Activated T-cell treated with anti-CD3 and anti-CD28 coated beads for 24 hours (primary cell): ENCODE results near the gene UVRAG.

Experiments used
- DNase-seq: peaks from one replicate; pipeline ENCODE4 v3.0.0-alpha.2; 2020; ENCODE audit warnings: low read depth

The UVRAG gene

DNA sequence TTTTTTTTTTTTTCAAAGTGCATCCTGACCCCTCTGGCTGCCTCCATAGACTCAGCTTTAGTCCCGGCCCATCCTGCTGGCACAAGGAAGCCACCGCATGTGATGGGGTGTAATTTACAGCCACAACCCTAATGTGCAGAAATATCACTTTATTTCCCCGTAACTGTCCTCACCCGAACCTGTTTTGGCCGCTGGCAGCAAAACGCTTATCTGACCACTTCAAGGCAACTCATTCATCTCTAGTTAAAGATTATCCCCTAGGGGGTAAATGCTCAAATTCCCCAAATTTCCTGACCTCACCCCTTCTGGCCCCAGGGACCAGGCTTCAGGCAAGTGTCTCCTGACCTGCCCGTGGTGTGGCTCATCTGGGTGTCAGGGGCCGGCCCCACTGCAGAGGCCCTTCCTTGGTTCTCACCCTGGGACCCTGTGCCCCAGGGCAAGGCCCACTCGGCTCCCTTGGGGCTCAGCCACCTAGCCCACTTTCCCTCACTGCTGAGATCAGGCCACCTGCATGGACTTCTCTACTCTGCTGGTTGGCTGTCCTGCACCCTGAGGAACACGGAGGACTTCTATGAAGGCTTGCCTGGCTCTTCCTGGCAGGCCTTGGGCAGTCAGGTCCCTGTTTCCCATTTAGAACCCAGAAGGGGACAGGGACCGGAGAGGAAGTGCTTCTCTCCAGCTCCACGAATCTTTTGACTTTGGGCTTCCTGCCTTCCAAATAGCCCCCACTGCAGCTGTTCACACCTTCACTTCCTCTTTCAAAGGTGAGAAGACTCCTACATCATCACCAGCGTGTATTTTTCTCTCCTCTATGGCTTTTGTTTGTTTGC lies 337.9 kb downstream of the UVRAG start:
- no peak for DNase-seq

DNA sequence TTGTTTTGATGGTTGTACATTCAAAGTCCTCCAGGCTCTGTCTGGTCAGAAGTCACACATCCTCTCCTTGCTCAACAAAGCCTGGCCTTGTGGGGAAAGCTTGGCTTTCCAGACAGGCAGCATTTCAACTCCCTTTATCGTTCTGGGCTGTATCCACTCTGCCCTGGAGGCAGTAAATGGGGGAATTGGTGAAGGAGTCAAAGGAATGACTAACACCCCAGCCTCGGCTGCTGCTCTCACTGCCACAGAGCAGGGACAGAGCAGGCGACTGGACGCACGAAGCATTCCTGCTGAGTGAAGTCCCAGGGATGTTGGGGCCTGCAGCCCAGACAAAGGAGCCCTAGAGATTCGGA lies 338.5 kb downstream of the UVRAG start:
- no peak for DNase-seq

DNA sequence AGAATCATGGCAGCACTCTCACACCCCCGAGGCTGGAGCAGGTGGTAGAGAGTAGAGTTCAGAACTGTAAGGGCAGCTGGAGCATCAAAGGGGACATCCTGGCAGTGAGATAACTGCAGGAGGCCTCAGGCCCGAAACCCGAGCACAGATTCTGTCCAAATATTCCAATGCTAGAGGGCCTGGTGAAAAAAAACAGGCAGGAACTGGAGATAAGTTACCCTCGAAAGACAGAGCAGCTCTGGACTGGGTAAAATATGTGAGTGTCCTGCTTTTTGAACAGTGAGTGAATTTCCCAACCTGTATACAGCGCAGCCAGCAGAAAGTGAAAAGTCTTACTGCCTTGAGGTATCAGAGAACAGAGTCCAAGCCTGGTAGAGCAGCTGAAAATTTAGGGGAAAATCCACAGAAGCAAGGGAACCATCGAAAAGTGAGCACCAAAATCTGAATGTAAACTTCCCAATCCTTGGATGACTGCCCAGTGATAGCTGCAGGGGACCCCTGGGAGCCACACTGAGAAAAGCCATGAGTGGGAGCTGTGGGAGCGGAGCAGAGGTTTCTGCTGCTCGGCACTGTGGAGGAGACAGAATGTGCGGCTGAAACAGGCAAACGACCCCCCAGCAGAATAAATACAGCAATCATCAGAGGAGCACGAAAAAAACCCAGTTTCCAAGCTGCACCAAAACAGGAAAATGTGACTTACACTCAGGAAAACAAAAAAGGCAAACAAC lies 340.7 kb downstream of the UVRAG start:
- no peak for DNase-seq

DNA sequence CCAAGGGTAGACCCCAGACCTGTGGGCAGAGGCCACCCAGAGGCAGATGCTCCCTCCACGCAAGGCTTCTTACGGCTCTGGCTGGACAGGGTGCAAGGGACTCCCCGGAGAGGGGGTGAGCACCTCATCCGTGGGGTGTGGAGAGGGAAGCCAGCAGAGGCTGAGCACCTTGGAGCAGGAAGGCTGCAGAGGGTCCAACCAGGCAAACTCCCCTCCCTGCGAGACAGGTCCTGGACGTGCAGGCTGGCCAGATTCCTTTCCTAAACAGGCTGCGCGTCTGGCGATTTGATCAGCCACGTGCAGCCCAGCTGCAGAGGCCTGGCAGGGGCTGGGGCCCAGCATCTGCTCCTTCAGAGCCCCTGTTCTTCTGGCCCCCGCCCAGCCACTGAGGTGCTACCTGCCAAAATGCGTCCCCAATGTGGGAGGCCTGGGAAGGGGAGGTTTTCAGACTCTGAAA lies 342.0 kb downstream of the UVRAG start:
- no peak for DNase-seq

DNA sequence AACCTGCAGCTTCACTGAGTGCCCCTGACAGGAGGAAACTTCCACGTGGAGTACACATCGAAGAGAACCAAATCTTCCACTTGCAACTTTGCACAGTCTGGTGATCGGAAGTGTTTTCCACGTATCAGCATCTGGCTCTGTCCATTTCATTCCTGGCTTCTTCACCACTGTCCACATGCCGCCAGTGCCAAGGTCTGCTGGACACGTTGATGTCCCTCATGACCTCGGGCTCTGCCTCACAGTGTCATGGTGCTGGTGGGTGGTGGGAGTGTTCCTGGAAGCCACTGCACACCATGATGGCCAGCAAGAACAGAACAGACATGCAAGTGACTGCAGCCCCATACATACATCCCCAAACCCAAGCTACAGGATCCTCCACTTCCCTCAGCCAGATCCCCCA lies 342.9 kb downstream of the UVRAG start:
- no peak for DNase-seq

DNA sequence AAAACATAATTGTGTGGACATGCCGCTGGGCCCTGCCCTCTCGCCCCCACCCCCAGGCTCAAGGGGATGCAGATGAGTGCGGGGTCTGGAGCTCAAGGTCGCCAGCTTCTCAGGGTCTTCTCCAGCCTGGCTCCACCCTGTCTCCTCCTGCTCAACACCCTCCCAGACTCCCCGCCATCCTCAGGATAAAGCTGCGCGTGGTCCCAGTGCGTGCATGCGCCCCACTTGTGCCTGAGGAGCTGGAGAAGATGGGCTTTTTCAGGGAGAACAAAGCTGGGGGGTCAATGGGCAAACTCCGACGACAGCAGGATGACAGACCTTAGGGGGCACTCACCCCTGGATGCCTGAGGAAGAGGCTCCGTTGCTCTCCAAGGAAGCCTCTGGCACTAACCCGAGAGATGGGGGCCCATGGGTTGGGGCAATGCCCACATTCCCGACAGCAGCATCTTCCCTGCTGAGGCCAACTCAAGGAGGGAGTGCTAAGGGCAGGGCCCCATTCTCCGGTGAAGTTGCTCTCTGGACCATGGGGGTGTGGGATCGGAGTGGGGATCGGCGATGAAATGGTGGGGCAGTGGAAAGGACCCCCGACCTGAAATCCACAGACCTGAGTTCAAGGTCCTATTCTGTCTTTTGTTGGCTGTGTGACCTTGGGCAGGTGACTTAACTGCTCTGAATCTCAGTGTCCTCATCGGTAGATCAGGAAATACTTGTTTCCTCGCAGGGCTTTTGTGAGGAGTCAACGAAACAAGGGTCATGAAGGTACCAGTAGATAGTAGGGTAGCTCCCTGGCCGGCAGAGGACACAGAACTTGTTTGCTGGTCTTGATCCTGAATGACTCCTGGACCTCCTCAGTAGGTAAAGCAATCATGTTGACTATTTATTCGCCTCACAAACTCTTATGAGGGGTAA lies 343.6 kb downstream of the UVRAG start:
- DNase-seq, result no peak

DNA sequence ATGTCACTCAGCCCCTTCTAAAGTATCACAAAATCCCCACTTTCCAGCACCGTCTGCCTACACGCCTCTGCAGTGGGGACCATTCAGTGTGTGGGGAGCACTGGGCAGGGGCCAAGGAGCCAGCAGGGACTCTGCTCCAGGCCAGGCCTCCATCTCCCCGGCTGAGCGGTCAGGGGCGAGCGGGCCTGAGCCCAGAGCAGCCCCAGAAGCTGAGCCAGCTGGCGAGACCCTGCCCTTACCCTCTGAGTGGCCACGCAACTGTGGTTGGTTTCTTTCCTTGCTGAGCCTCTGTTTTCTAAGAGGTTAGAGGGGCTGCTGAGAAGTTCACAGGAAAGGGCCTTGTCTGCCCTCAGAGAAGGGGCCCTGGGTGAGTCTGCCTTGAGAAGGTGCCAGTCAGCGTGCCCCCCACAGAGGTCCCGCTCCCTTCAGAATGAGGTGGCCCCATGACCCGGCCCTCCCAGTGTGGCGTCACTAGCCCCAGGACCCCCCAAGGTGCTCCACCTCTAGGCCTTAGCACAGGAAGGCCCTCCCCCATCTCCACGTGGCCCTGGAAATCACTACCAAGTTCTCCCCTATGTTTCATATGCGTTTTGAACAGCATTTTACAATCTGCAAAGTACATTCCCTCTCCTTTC lies 344.4 kb downstream of the UVRAG start:
- DNase-seq, result no peak

DNA sequence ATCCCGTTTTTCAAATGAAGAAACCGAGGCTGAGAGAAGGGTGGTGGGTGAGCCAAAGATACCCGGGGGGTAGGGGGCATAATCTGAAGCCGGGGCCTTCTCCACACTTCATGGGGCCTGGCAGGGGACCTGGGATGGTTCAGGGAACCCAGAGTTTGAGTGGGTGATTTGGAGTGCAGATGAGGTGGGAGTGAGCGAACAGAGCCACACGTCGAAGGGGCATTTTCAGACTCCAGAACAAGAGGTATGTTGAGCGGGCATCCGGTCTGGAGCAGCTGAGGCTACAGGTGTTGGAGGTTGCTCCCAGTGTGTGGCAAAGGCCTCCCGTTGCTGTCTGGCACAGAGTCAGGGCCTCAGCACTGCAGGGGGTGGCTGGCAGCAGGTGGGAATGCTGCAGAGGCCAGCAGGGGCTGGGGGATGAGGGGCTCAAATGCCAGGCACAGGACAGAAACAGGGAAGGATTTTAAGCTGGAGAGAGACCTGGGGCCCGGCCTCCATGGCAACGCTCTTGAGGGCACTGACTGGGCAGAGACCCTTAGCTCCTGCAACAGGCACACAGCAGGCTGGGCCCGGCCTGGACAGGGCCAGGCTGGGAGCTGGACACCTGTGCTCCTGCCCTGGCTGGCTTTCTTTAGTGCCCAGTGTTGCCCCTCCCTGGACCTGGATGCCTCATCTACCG lies 345.1 kb downstream of the UVRAG start:
- no peak for DNase-seq

DNA sequence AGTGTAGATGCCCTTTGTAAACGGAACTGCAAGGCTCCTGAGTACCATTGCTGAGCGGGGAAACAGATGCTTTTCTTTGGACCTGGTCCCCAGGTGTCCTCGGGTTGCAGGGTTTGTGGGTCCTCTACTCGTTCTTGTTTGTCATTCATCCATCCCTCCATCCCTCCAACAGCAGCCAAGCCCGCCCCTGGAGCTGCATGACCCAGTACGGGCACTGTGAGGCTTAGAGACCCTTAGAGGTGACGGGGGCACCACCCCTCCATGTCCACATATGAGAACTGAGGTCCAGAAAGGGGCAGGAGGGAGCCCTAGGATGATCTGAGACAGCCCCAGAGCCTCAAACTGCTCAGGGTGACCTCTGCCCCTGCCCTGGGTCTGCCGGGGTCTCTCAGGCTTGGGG lies 345.8 kb downstream of the UVRAG start:
- DNase-seq, result no peak

DNA sequence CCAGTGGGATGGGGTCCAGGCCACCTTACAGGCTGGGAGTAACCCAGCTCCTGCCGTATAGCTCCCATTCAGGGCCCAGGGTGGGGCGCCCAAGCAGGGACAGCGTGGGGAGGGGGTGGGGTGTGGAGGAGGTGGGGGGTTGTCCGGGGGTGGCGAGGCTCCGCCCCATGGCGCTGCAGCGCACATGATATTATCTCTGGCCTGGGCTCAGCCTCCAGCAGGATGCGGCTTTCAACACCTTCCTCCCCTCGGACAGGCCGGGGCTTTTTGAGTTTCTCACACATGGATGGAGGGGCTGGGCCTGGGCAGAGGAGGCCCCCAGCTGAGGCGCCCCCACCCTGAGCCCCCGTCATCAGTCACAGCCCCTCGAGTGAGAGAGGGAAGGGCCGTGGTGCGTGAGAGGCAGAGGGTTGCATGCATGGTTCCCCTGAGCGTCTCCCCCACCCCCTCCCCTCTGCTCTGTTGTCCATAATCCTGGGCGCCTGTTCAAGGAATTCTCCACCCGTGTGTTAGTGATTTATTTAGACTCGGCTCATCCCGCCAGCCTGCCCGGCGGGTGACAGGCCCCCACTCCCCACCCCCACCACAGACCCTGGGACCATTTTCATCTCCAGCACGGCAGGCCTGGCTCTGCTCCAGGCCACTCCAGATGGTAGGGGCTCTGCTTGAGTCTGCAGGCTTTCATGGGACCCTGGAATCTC lies 346.4 kb downstream of the UVRAG start:
- DNase-seq, result no peak

DNA sequence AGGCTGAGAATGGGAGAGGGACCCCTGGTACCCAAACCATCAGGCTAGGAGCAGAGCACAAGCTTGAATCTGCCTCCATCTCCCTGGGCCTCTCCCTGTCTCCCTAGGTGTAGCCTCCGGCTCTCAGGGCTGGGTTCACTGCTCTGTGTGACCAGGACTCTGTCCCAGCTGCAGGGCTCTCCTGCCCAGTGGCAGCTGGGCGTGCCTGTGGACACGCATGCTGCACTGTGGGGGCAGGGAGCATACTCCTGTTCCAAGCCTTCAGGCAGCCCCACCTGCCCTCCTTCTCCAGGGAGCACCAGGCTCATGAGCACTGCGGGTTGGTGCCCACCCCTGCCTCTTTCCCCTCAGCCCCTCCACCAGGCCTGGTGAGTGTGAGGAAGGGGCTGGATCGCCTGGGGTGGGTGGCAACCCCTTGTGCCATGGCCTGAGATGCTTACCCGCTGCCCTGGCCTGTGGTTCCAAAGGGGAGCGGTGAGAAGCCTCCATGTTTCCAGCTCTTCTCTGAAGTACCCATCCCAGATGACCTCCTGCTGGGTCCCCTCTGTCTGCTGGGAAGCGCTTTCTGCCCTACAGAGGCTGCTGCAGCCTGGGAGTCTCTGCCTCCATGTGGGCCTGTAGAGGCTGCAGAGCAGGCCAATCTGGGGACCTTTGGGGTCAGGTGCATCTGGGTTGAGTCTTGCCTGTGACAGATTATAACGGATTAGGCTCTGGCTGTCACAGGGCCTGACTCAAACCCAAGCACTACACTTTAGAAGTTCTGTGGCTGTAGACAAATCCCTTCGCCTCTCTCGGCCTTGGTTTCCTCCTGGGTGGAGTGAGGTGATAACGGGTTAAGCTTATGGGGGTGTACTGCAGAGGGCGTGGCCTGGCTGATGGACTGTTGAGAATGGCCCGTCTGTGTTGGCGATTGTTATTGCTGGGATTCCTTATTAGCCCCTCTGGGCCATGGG lies 347.6 kb downstream of the UVRAG start:
- DNase-seq, result no peak

DNA sequence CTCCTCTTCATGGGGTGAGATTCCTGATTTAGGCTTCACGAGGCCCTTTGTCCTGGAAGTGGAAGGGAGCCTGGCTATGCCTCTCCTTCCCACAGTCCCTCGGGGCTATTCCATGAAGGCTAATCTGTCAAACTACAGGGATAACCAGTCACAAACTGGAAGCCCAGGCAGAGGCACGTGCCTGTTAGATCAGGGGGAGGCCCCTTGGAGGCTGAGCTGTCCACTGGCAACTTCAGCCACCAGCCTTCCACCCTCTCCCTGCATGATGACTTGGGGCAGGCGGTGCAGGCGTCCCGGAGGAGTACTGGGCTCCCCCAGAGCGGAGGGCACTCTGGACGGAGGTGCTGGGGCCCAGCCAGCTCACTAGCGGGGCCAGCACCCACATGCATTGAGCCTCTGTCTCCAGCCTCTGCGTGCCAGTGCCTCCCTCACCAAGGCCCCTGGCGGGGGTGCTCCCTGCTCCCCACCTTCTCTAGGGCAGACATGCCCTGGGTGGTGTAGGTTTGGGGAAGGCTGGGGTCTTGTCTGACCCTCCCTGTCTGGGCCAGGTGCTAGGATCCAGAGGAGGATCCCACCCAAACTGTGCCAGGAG lies 348.4 kb downstream of the UVRAG start:
- no peak for DNase-seq

DNA sequence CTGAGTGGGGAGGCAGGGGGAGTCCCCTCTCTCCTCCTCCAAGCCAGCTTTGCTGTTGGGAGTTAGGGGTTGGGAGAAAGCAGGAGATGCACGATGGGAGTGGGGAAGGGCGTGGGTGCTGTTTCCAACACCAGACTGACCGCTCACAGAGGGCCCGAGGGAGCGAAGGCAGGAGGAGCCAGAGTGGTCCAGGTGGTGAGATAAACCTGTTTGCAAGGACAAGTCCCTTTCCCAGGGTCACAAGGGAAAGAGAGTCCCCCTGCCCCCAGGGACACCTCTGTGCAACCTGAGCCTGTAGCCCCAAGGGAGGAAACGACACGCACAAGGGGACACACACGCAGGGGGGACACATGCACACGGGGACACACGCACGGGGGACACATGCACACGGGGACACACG lies 349.1 kb downstream of the UVRAG start:
- no peak for DNase-seq

DNA sequence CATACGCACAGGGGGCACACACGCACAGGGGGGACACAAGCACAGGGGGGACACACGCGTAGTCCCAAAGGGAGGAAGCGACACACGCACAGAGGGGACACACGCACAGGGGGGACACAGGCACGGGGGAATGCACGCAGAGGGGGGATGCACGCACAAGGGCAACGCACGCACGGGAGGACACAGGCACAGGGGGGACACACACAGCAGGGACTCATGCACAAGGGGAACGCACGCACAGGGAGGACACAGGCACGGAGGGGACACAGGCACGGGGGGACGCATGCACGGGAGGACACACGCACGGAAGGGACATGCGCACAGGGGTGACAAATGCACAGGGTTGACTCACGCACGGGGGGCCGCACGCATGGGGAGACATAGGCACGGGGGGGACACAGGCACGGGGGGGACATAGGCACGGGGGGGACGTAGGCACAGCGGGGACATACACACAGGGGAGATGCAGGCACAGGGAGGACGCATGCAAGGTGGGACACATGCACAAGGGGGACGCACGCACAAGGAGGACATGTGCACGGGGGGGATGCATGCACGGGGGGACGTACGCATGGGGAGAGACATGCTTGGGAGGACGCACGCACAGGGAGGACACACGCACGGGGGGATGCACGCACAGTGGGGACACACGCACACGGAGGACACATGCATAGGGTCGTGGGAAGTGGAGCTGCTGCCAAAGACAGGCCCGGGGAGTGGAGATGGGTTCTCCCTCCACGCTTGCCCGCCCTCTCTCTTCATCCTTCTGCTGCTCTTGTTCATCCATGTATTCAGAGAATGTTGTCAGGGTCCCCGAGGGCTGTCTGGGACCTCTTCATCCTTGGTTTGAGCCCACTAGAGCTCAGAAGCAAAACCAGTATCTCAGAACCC lies 350.1 kb downstream of the UVRAG start:
- DNase-seq, result no peak

DNA sequence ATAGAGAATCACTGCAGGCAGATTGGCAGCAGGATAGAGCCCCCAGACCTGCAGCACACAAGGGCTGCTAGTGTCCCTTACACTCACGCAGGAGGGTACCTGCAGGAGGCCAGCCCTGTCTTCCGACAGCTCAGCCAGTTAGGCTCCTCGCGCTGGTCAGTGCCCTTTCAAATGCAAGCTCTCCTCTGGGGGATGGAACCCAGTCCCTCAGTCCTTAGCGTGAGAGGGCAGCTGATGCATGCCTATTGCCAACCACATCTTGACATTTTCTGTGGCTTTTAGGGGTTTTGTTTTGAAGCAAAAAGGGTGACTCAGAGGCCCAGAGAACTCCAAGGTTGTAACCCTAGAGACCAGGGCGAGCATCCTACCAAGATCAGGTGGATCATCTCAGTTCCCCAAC lies 351.3 kb downstream of the UVRAG start:
- DNase-seq, result no peak

DNA sequence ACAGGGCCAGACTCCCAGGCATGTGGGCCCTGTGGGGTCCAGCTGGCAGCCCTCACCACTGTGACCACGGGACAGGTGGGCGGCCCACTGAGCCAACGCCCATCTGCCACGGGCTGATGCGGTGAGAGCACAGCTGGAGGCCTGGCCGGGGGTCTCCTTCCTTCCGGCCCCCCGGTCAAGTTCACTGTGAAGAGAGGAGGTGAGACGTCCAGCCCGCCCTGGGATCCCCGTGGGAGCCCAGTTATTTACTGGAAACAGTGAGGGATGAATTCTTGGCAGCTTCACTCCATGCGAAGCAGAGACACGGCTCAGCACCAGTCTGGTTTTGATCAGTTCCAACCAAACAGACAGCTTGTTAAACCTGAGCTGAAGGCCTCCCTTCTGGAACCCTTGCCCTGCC lies 352.6 kb downstream of the UVRAG start:
- no peak for DNase-seq

DNA sequence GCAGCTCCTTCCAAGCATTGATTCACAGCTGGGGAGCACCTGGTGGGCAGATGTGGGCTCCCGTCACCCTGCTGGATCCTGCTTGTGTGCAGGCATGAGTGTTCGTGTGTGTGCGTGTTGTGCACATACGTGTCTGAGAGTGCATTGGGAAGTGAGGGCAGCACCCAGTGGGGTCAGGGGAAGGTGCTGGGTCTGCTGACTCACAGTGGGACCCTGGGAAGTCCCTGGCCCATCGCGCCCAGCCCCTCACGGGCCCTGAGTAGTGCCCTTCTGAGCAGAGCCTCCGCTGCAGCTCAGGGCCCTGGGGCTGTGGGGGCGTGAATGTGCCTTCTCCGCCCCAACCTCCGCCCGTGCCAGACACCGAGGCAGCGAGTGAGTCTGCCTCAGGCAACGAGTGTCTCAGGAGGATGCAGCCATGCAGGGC lies 354.5 kb downstream of the UVRAG start:
- DNase-seq, result no peak

DNA sequence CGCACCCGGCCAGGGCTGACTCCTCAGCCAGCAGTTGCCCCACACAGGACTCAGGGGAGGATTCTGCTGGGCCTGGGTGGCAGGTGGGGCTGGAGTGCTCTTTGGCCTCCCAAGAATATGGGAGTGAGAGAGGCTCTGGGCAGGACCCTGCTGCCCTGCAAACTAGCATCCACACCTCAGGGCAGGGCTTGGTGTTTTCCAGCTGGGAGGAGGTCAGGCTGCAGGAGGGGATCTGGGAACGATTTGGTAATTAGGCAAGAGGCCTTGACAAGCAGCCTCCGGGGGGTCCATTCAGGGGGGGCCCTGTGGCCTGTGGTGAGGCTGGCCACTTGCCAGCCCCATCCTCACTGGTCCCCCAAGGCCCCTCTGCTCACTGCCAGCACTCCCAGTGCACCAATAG lies 355.5 kb downstream of the UVRAG start:
- no peak for DNase-seq
